PC-3 (cell line): ENCODE measurements around the gene CEP85L. TPM values are rescaled to one million over a fixed set of nuclear protein-coding genes. Genes with fewer than 3 reads are reported as not detected.

Experiments
- ATAC-seq: fragments of 200-7000 bp; cut with Tn5 transposase; 2 replicates; pipeline ENCODE4 v1.9.1; 2020; ENCODE audit warnings: mild to moderate bottlenecking, moderate library complexity
- BruUV-seq: library from RNA; stranded (reverse); fragments of 400-500 nt; replicated peaks from 2 replicates; lab custom pipeline; 2021; lab: Mats Ljungman, UMichigan
- CTCF ChIA-PET: fragments of 300-600 bp; sonication (Branson Sonifier 250); formaldehyde crosslinking; loops from one replicate; lab custom pipeline; 2022; ENCODE audit warnings: antibody characterized with exemption; lab: Charles Lee
- POLR2A ChIA-PET: fragments of 300-600 bp; sonication (Branson Sonifier 250); formaldehyde crosslinking; loops from one replicate; lab custom pipeline; 2022; ENCODE audit warnings: antibody characterized with exemption; ENCODE audit not compliant: unreplicated experiment; lab: Charles Lee
- DNase-seq: peaks from one replicate; pipeline ENCODE4 v3.0.0-alpha.2; 2015
- H2AFZ ChIP-seq: fragments of 300-600 bp; sonication (generic); 2 replicates; pipeline ENCODE4 v1.6.0; 2016; ENCODE audit warnings: antibody characterized with exemption, low read length
- H3F3A ChIP-seq: fragments of 300-600 bp; sonication (generic); one replicate; pipeline ENCODE4 v1.6.0; 2017; ENCODE audit warnings: antibody characterized with exemption, low read length, control low read depth, mild to moderate bottlenecking; ENCODE audit not compliant: unreplicated experiment
- H3K27ac ChIP-seq: fragments of 300-600 bp; sonication (generic); 2 replicates; pipeline ENCODE4 v1.5.1; 2016; ENCODE audit warnings: mild to moderate bottlenecking, low read length
- H3K27me3 ChIP-seq: fragments of 300-600 bp; sonication (generic); 2 replicates; pipeline ENCODE4 v1.6.1; 2016; ENCODE audit warnings: low read length, mixed read lengths
- H3K36me3 ChIP-seq: fragments of 300-600 bp; sonication (generic); 2 replicates; pipeline ENCODE4 v1.6.1; 2016; ENCODE audit warnings: low read depth, mixed run types, low read length, mixed read lengths
- H3K4me1 ChIP-seq: fragments of 300-600 bp; sonication (generic); 2 replicates; pipeline ENCODE4 v1.5.1; 2016; ENCODE audit warnings: low read length; ENCODE audit not compliant: insufficient read depth
- H3K4me2 ChIP-seq: fragments of 300-600 bp; sonication (generic); 2 replicates; pipeline ENCODE4 v1.6.0; 2016; ENCODE audit warnings: low read length
- H3K4me3 ChIP-seq: fragments of 300-600 bp; sonication (generic); 2 replicates; pipeline ENCODE4 v1.5.1; 2016; ENCODE audit warnings: mild to moderate bottlenecking, low read length, mixed read lengths
- H3K79me2 ChIP-seq: fragments of 300-600 bp; sonication (generic); 2 replicates; pipeline ENCODE4 v1.6.1; 2017; ENCODE audit warnings: low read length, mixed read lengths
- H3K9ac ChIP-seq: fragments of 300-600 bp; sonication (generic); 2 replicates; pipeline ENCODE4 v1.6.0; 2016; ENCODE audit warnings: mild to moderate bottlenecking, low read length
- H3K9me2 ChIP-seq: fragments of 300-600 bp; sonication (generic); replicated peaks from 2 replicates; pipeline ENCODE4 v1.6.1; 2016; ENCODE audit warnings: mixed run types, low read length, mixed read lengths
- H3K9me3 ChIP-seq: fragments of 300-600 bp; sonication (generic); 2 replicates; pipeline ENCODE4 v1.6.1; 2016; ENCODE audit warnings: low read length, mixed read lengths
- H4K20me1 ChIP-seq: fragments of 300-600 bp; sonication (generic); 2 replicates; pipeline ENCODE4 v1.6.1; 2016; ENCODE audit warnings: low read length, mixed read lengths
- CTCF ChIP-seq: fragments of 300-600 bp; sonication (generic); conservative IDR thresholded peaks from 2 replicates; pipeline ENCODE4 v1.5.1; 2017; ENCODE audit warnings: antibody characterized with exemption, low read depth, mild to moderate bottlenecking, low read length
- EZH2 ChIP-seq: fragments of 300-600 bp; sonication (generic); IDR thresholded peaks from one replicate; pipeline ENCODE4 v1.6.1; 2017; ENCODE audit warnings: antibody characterized with exemption, mild to moderate bottlenecking, low read length; ENCODE audit not compliant: unreplicated experiment
- EZH2phosphoT487 ChIP-seq: fragments of 300-600 bp; sonication (generic); IDR thresholded peaks from 2 replicates; pipeline ENCODE4 v1.6.1; 2018; ENCODE audit warnings: mild to moderate bottlenecking, antibody characterized with exemption, low read length, borderline replicate concordance
- intact Hi-C: fragments of 100-400 bp; cut with micrococcal nuclease; formaldehyde crosslinking; loops from 2 replicates; pipeline ENCODE4 v1.9.0; 2023
- total RNA-seq: library from RNA; depleted of rRNA; stranded (reverse); fragments of >200 nt; gene quantifications from 2 replicates; pipeline ENCODE4 v1.2.3, GENCODE V29; 2014

Gene CEP85L
- total RNA-seq, 1 experiment from 2014 or later = 7.8 TPM

- H3F3A ChIP-seq = no peaks in the 10 kb centered on the region
- no peak overlapping the region for H3K27ac ChIP-seq
- 0 out of 2 replicates have a peak, but pooled peaks cover 3% of the 10 kb centered on the region for H4K20me1 ChIP-seq
- H3K9me2 ChIP-seq = no peaks in the 10 kb centered on the region
- H3K4me2 ChIP-seq = no peak overlapping the region
- TF ChIP-seq EZH2 (no peak), EZH2phosphoT487 (no peak), CTCF (no peak)
- POLR2A ChIA-PET = no interaction called here
- ATAC-seq = no peak
- no peaks in the 10 kb centered on the region for H3K27me3 ChIP-seq
- no peak overlapping the region for H3K9ac ChIP-seq
- H3K79me2 ChIP-seq = peaks cover 69% of the 10 kb centered on the region
- H2AFZ ChIP-seq = no peak overlapping the region
- no peak for DNase-seq
- H3K4me1 ChIP-seq = peaks cover 5% of the 10 kb centered on the region; the same call in 1 of the 2 replicates
- H3K36me3 ChIP-seq = no peaks in the 10 kb centered on the region
- H3K4me3 ChIP-seq = no peak overlapping the region
- no TSS peak for BruUV-seq
- CTCF ChIA-PET = no interaction called here
- H3K9me3 ChIP-seq = no peaks in the 10 kb centered on the region
- intact Hi-C loops = no loop called here
Observed at GRCh38 chr6:118646977-118647376, 4.4 kb downstream of the CEP85L start.

GRCh38 chr6:118645395-118645794 lies 6.0 kb downstream of the CEP85L start:
- H3K4me2 ChIP-seq = no peak overlapping the region
- H3K4me3 ChIP-seq = no peak overlapping the region
- no peaks in the 10 kb centered on the region for H3K9me3 ChIP-seq
- no peak for DNase-seq
- intact Hi-C loops = no loop called here
- no peaks in the 10 kb centered on the region for H3K9me2 ChIP-seq
- CTCF ChIA-PET = no interaction called here
- no peak overlapping the region for H3K9ac ChIP-seq
- BruUV-seq = no TSS peak
- H3K79me2 ChIP-seq = peaks cover 64% of the 10 kb centered on the region
- no peak for ATAC-seq
- no peak overlapping the region for H3K27ac ChIP-seq
- POLR2A ChIA-PET = no interaction called here
- H3K36me3 ChIP-seq = no peaks in the 10 kb centered on the region
- H4K20me1 ChIP-seq = 0 out of 2 replicates have a peak, but pooled peaks cover 3% of the 10 kb centered on the region
- TF ChIP-seq EZH2 (no peak), EZH2phosphoT487 (no peak), CTCF (no peak)
- no peak overlapping the region for H2AFZ ChIP-seq
- H3F3A ChIP-seq = no peaks in the 10 kb centered on the region
- H3K4me1 ChIP-seq = peaks cover 4% of the 10 kb centered on the region; the same call in 1 of the 2 replicates
- H3K27me3 ChIP-seq = no peaks in the 10 kb centered on the region

- no peak for TF ChIP-seq CTCF
- TF ChIP-seq EZH2 = no peak
- TF ChIP-seq EZH2phosphoT487 = no peak
- no peaks in the 10 kb centered on the region for H3K4me1 ChIP-seq
- CTCF ChIA-PET = no interaction called here
Observed at GRCh38 chr6:118644007-118644406, 7.4 kb downstream of the CEP85L start.

More at GRCh38 chr6:118644007-118644406, 7.4 kb downstream of the CEP85L start:
- no peaks in the 10 kb centered on the region for H3F3A ChIP-seq
- H3K4me2 ChIP-seq = no peak overlapping the region
- H3K9me2 ChIP-seq = no peaks in the 10 kb centered on the region
- no peak for ATAC-seq
- DNase-seq = no peak
- no peak overlapping the region for H3K9ac ChIP-seq
- H3K27ac ChIP-seq = no peak overlapping the region
- H4K20me1 ChIP-seq = no peaks in the 10 kb centered on the region
- no peaks in the 10 kb centered on the region for H3K27me3 ChIP-seq
- H3K4me3 ChIP-seq = no peak overlapping the region
- no peak overlapping the region for H2AFZ ChIP-seq
- peaks cover 50% of the 10 kb centered on the region for H3K79me2 ChIP-seq
- POLR2A ChIA-PET = no interaction called here
- H3K36me3 ChIP-seq = no peaks in the 10 kb centered on the region
- intact Hi-C loops = no loop called here
- no peaks in the 10 kb centered on the region for H3K9me3 ChIP-seq
- no TSS peak for BruUV-seq
